Measurements from ENCODE around the gene ZNF41. TPM values are rescaled to one million over a fixed set of nuclear protein-coding genes. Genes with fewer than 3 reads are reported as not detected.

The ZNF41 gene
- polyA plus RNA-seq, 2 of the 4 experiments (the other 2 are of a cell fraction), result 3.5 to 6.1 TPM

DNA sequence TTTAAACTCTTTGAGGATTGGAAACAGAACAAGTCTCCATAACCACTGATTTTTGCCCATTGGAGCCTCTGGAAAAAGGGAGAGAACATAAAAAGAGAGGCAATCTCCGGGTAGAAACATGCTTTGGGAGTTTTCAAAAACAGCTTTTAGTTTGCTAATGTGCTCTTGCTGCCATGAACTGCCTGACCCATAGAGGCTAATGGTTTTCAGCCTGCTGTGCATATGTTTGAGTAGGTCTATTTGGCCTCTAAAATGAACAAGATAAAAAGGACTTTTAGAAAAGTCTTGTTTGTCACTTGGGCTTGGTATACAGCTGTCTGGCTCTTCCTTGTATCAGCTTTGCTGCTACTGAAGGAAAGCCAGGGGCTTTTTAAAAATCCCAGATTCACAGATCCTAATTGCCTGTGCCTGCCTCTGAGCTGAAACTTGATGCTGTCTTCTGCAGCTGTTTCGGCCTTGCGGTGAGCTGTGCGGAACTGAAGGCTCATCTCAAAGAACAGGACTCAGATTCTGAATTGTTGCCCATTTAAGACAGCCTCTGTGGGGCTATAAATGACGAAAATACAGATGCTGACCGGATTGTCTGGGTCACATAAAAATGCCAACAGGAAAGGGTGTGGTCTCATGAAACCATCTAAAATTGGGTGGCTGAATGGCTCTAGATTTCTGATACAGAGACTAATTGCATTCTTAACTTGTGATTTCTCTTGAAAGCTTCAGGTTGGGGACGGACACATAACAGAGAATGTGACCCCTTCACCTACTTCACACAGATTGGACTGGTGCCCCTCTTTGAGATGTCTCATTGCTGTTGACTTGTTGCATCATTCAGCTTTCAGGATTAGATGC is 18.4 kb upstream of the ZNF41 start:
- 50% methylated on average over 7 of the region's 7 CpGs for whole genome bisulfite sequencing (ENCODE audit: missing lambda C conversion rate)
- no peak for ATAC-seq
- H3K4me2 ChIP-seq, result no peak overlapping the region
- no peak overlapping the region for H3K4me3 ChIP-seq
- no peak for DNase-seq (ENCODE audit: low read depth in 1 of 2, low spot score in 1 of 2)
- ChIA-PET POLR2A (no interaction called here), CTCF (interaction anchor here (0.6 to 3.0 kb wide), 3 partner anchors 22 to 242 kb away, joined by 3 to 20 read pairs (median 3); no protein-coding TSS in a partner anchor)
- TF ChIP-seq, protein P1, sequence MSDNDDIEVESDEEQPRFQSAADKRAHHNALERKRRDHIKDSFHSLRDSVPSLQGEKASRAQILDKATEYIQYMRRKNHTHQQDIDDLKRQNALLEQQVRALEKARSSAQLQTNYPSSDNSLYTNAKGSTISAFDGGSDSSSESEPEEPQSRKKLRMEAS (IDR thresholded peaks at IDR 0.05), result no peak
- TF ChIP-seq GATA3 (IDR thresholded peaks at IDR 0.05; ENCODE audit: borderline replicate concordance), result no peak
- no peak for TF ChIP-seq RAD21 (conservative IDR thresholded peaks at IDR 0.05 in 1 of 2, IDR thresholded peaks at IDR 0.05 in 1 of 2)
- no peak for TF ChIP-seq EHF (CRISPR knock-in tag; IDR thresholded peaks at IDR 0.05)
- no peak for TF ChIP-seq CBX2 (IDR thresholded peaks at IDR 0.05; ENCODE audit: borderline replicate concordance, low read depth)
- TF ChIP-seq, protein P2, sequence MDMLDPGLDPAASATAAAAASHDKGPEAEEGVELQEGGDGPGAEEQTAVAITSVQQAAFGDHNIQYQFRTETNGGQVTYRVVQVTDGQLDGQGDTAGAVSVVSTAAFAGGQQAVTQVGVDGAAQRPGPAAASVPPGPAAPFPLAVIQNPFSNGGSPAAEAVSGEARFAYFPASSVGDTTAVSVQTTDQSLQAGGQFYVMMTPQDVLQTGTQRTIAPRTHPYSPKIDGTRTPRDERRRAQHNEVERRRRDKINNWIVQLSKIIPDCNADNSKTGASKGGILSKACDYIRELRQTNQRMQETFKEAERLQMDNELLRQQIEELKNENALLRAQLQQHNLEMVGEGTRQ (IDR thresholded peaks at IDR 0.05), result no peak
- no peak for TF ChIP-seq HOXB5 (CRISPR knock-in tag; IDR thresholded peaks at IDR 0.05)
- no peak for TF ChIP-seq KDM5A (IDR thresholded peaks at IDR 0.05)
- TF ChIP-seq MAZ (IDR thresholded peaks at IDR 0.05; ENCODE audit: borderline replicate concordance, low read depth, low read length), result no peak
- no peak for TF ChIP-seq TP53 (CRISPR knock-in tag; IDR thresholded peaks at IDR 0.05)
- TF ChIP-seq RNF2 (IDR thresholded peaks at IDR 0.05; ENCODE audit: borderline replicate concordance, low read depth), result no peak
- TF ChIP-seq SMC3 (IDR thresholded peaks at IDR 0.05), result no peak
- TF ChIP-seq HOXB13 (CRISPR knock-in tag; IDR thresholded peaks at IDR 0.05; ENCODE audit: low read depth), result no peak
- TF ChIP-seq ZNF302 (CRISPR knock-in tag; IDR thresholded peaks at IDR 0.05), result no peak
- no peak for TF ChIP-seq RCOR1 (IDR thresholded peaks at IDR 0.05; ENCODE audit: low read depth, low read length)
- TF ChIP-seq, protein P3, sequence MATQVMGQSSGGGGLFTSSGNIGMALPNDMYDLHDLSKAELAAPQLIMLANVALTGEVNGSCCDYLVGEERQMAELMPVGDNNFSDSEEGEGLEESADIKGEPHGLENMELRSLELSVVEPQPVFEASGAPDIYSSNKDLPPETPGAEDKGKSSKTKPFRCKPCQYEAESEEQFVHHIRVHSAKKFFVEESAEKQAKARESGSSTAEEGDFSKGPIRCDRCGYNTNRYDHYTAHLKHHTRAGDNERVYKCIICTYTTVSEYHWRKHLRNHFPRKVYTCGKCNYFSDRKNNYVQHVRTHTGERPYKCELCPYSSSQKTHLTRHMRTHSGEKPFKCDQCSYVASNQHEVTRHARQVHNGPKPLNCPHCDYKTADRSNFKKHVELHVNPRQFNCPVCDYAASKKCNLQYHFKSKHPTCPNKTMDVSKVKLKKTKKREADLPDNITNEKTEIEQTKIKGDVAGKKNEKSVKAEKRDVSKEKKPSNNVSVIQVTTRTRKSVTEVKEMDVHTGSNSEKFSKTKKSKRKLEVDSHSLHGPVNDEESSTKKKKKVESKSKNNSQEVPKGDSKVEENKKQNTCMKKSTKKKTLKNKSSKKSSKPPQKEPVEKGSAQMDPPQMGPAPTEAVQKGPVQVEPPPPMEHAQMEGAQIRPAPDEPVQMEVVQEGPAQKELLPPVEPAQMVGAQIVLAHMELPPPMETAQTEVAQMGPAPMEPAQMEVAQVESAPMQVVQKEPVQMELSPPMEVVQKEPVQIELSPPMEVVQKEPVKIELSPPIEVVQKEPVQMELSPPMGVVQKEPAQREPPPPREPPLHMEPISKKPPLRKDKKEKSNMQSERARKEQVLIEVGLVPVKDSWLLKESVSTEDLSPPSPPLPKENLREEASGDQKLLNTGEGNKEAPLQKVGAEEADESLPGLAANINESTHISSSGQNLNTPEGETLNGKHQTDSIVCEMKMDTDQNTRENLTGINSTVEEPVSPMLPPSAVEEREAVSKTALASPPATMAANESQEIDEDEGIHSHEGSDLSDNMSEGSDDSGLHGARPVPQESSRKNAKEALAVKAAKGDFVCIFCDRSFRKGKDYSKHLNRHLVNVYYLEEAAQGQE (IDR thresholded peaks at IDR 0.05), result no peak
- no peak for FAIRE-seq
- H3K27ac ChIP-seq, result no peak overlapping the region
- no peaks in the 10 kb centered on the region for H3K4me1 ChIP-seq
- no peaks in the 10 kb centered on the region for H3K9me3 ChIP-seq

DNA sequence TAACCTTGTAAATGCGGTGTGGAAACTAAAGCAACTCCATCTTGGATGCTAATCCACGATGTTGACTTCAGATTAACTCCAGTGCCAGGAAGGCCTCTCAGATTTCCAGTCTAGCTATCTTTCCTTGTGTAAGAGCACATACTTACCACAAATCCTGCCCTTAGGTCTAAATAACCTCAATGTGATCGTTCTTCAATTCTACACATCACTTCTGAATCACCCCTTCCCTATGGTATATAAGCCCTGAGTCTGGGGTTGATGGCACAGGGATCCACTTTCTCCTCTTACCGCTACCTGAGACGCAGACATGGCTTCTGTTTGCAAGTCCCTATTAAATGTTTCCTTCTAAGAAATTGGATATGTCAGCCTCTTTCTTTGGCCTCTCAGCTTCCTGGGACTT is 17.5 kb upstream of the ZNF41 start:
- no peak overlapping the region for H3K4me2 ChIP-seq
- TF ChIP-seq TFCP2L1 (CRISPR knock-in tag; IDR thresholded peaks at IDR 0.05) (no peak), PHF8 (IDR thresholded peaks at IDR 0.05; ENCODE audit: borderline replicate concordance, low read depth) (no peak), JUN (IDR thresholded peaks at IDR 0.05) (no peak), NR3C1 (IDR thresholded peaks at IDR 0.05) (no peak), ZFP36 (IDR thresholded peaks at IDR 0.05; ENCODE audit: borderline replicate concordance, partially characterized antibody) (no peak), KDM5A (IDR thresholded peaks at IDR 0.05) (no peak), NFE2L2 (conservative IDR thresholded peaks at IDR 0.05; ENCODE audit: low read length) (no peak), CHD2 (IDR thresholded peaks at IDR 0.05; ENCODE audit: low read length, partially characterized antibody) (no peak), HOXB5 (CRISPR knock-in tag; IDR thresholded peaks at IDR 0.05) (no peak), HDAC2 (IDR thresholded peaks at IDR 0.05) (no peak), RARB (CRISPR knock-in tag; IDR thresholded peaks at IDR 0.05) (no peak), MAFK (IDR thresholded peaks at IDR 0.05; ENCODE audit: partially characterized antibody) (no peak)
- TF ChIP-seq, protein P4, sequence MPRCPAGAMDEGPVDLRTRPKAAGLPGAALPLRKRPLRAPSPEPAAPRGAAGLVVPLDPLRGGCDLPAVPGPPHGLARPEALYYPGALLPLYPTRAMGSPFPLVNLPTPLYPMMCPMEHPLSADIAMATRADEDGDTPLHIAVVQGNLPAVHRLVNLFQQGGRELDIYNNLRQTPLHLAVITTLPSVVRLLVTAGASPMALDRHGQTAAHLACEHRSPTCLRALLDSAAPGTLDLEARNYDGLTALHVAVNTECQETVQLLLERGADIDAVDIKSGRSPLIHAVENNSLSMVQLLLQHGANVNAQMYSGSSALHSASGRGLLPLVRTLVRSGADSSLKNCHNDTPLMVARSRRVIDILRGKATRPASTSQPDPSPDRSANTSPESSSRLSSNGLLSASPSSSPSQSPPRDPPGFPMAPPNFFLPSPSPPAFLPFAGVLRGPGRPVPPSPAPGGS (IDR thresholded peaks at IDR 0.05), result no peak
- TF ChIP-seq, protein P5, sequence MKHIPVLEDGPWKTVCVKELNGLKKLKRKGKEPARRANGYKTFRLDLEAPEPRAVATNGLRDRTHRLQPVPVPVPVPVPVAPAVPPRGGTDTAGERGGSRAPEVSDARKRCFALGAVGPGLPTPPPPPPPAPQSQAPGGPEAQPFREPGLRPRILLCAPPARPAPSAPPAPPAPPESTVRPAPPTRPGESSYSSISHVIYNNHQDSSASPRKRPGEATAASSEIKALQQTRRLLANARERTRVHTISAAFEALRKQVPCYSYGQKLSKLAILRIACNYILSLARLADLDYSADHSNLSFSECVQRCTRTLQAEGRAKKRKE (CRISPR knock-in tag; IDR thresholded peaks at IDR 0.05; ENCODE audit: low read depth), result no peak
- TF ChIP-seq, protein P6, sequence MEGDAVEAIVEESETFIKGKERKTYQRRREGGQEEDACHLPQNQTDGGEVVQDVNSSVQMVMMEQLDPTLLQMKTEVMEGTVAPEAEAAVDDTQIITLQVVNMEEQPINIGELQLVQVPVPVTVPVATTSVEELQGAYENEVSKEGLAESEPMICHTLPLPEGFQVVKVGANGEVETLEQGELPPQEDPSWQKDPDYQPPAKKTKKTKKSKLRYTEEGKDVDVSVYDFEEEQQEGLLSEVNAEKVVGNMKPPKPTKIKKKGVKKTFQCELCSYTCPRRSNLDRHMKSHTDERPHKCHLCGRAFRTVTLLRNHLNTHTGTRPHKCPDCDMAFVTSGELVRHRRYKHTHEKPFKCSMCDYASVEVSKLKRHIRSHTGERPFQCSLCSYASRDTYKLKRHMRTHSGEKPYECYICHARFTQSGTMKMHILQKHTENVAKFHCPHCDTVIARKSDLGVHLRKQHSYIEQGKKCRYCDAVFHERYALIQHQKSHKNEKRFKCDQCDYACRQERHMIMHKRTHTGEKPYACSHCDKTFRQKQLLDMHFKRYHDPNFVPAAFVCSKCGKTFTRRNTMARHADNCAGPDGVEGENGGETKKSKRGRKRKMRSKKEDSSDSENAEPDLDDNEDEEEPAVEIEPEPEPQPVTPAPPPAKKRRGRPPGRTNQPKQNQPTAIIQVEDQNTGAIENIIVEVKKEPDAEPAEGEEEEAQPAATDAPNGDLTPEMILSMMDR (IDR thresholded peaks at IDR 0.05), result no peak

More for the DNA sequence above, 17.5 kb upstream of the ZNF41 start:
- DNase-seq (ENCODE audit: low read depth in 1 of 2, low spot score in 1 of 2) (no peak), ATAC-seq (no peak), FAIRE-seq (no peak)
- no peak overlapping the region for H3K4me3 ChIP-seq
- CTCF ChIA-PET, result interaction anchor here (3.0 kb wide), 1 partner anchor 23 kb away, joined by 20 read pairs; no protein-coding TSS in a partner anchor
- H3K27ac ChIP-seq, result no peak overlapping the region
- H3K9me3 ChIP-seq, result no peaks in the 10 kb centered on the region
- WGBS (ENCODE audit: missing lambda C conversion rate), result 77% methylated on average over 5 of the region's 5 CpGs
- POLR2A ChIA-PET, result no interaction called here
- no peaks in the 10 kb centered on the region for H3K4me1 ChIP-seq
